GM18870 (cell line): Measurements from ENCODE around the gene MPRIP.
"Not testable (repeated sequence)": the region's sequence is repeated elsewhere in the genome, so short reads cannot be mapped to it uniquely, and the experiment has no call there.

Source experiments
- ATAC-seq: cut with Tn5 transposase; IDR thresholded peaks from one replicate; pipeline ENCODE4 v1.9.1; 2021; ENCODE audit warnings: moderate library complexity; ENCODE audit not compliant: unreplicated experiment

Gene MPRIP

GRCh38 chr17:17125136-17126084 lies 83.2 kb downstream of the MPRIP start:
- ATAC-seq: no peak

- ATAC-seq: no peak
Observed at GRCh38 chr17:17126131-17127110, 84.2 kb downstream of the MPRIP start.

GRCh38 chr17:17127156-17127555 lies 84.9 kb downstream of the MPRIP start:
- ATAC-seq: no peak

GRCh38 chr17:17127730-17128291 lies 85.6 kb downstream of the MPRIP start:
- no peak for ATAC-seq

- ATAC-seq: no peak
Observed at GRCh38 chr17:17128476-17129075, 86.3 kb downstream of the MPRIP start.

GRCh38 chr17:17129466-17129865 lies 87.2 kb downstream of the MPRIP start:
- ATAC-seq: no peak

GRCh38 chr17:17130077-17130844 lies 88.0 kb downstream of the MPRIP start:
- ATAC-seq: no peak

GRCh38 chr17:17131839-17132238 lies 89.6 kb downstream of the MPRIP start:
- no peak for ATAC-seq

- ATAC-seq: no peak
Observed at GRCh38 chr17:17132746-17133145, 90.5 kb downstream of the MPRIP start.

- no peak for ATAC-seq
Observed at GRCh38 chr17:17134051-17134956, 92.0 kb downstream of the MPRIP start.

- no peak for ATAC-seq
Observed at GRCh38 chr17:17134957-17135333, 92.7 kb downstream of the MPRIP start.

GRCh38 chr17:17136221-17136620 lies 94.0 kb downstream of the MPRIP start:
- ATAC-seq: not testable (repeated sequence)

- ATAC-seq: no peak
Observed at GRCh38 chr17:17137731-17138585, 95.7 kb downstream of the MPRIP start.

GRCh38 chr17:17139972-17140589 lies 97.8 kb downstream of the MPRIP start:
- ATAC-seq: no peak

- ATAC-seq: no peak
Observed at GRCh38 chr17:17140590-17140980, 98.3 kb downstream of the MPRIP start.

- ATAC-seq: no peak
Observed at GRCh38 chr17:17141279-17141678, 99.0 kb downstream of the MPRIP start.

GRCh38 chr17:17141860-17142552 lies 99.7 kb downstream of the MPRIP start:
- ATAC-seq: no peak
